Activated B cell treated with CpG ODN at 0.5 μM for 24 hours (primary cell): Measurements from ENCODE around the gene PGP. TPM values are rescaled to one million over a fixed set of nuclear protein-coding genes. Genes with fewer than 3 reads are reported as not detected.

ENCODE experiments used
- ATAC-seq: fragments of 200-7000 bp; cut with Tn5 transposase; one replicate; pipeline ENCODE4 v1.10.0; 2021; ENCODE audit warnings: low read depth, mild to moderate bottlenecking, moderate library complexity
- CTCF ChIA-PET: fragments of 350-600 bp; sonication (Branson Sonifier 250); formaldehyde crosslinking; loops from one replicate; lab custom pipeline; 2021; ENCODE audit warnings: antibody characterized with exemption; lab: Charles Lee
- POLR2A ChIA-PET: fragments of 350-600 bp; sonication (Branson Sonifier 250); formaldehyde crosslinking; loops from one replicate; lab custom pipeline; 2021; ENCODE audit warnings: antibody characterized with exemption; lab: Charles Lee
- DNase-seq: peaks from one replicate; pipeline ENCODE4 v3.0.0; 2022
- H3K27ac Mint-ChIP-seq: one replicate; pipeline ENCODE4 v1.8.0; 2020; ENCODE audit warnings: mixed read lengths
- H3K27me3 Mint-ChIP-seq: one replicate; pipeline ENCODE4 v1.8.0; 2021; ENCODE audit warnings: mixed read lengths
- H3K36me3 Mint-ChIP-seq: one replicate; pipeline ENCODE4 v1.8.0; 2021; ENCODE audit warnings: low read depth, mixed read lengths
- H3K4me1 Mint-ChIP-seq: one replicate; pipeline ENCODE4 v1.8.0; 2021; ENCODE audit warnings: mixed read lengths
- H3K4me3 Mint-ChIP-seq: one replicate; pipeline ENCODE4 v1.8.0; 2020; ENCODE audit warnings: mild to moderate bottlenecking, mixed read lengths
- H3K9me3 Mint-ChIP-seq: one replicate; pipeline ENCODE4 v1.8.0; 2020; ENCODE audit warnings: mixed read lengths
- intact Hi-C: fragments of 100-400 bp; cut with micrococcal nuclease; formaldehyde crosslinking; loops from one replicate; pipeline ENCODE4 v1.15.1; 2024
- total RNA-seq: library from RNA; stranded (reverse); gene quantifications from 2 replicates; pipeline ENCODE4 v1.2.3, GENCODE V29; 2022
- TF ChIP-seq, protein P1 (sequence below): fragments of 200-600 bp; IDR thresholded peaks from one replicate; pipeline ENCODE4 v1.8.0; 2022; ENCODE audit warnings: antibody characterized with exemption, mild to moderate bottlenecking

PGP gene
- total RNA-seq, 1 donor from 2014 or later, result 10.4 TPM

DNA sequence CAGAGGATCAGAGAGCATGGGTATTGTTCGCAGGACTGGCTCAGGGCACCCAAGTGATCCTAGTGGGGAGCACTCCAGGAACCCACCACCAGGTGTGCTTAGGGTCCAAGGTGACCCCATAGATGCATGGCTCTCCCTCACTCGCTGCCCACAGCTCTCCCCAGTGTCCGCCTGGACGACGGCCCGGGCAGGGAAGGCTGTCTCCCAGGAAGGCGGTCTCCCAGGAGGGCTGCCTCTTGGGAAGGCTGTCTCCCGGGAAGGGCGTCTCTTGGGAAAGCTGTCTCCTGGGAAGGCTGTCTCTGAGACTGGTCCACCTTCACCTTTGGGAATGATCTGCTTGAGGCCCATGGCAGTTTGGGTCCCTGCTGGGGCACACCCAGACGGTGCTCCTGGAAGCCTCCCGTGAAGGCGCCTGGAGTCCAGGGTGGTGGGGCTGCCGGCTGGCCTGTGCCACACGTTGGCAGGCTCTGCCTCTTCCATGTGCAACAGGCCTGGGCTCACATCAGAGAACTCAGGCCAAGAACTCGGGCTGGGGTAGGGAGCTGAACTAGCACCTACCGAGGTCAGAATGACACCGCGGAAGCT lies 31.8 kb upstream of the PGP start:
- H3K36me3 Mint-ChIP-seq, result peaks cover 36% of the 10 kb centered on the region
- intact Hi-C loops, result no loop called here
- H3K9me3 Mint-ChIP-seq, result no peaks in the 10 kb centered on the region
- no peak overlapping the region for H3K27ac Mint-ChIP-seq
- DNase-seq (no peak), ATAC-seq (no peak)
- CTCF ChIA-PET, result no interaction called here
- H3K4me1 Mint-ChIP-seq, result peaks cover 10% of the 10 kb centered on the region
- H3K4me3 Mint-ChIP-seq, result no peak overlapping the region
- TF ChIP-seq, protein P1, sequence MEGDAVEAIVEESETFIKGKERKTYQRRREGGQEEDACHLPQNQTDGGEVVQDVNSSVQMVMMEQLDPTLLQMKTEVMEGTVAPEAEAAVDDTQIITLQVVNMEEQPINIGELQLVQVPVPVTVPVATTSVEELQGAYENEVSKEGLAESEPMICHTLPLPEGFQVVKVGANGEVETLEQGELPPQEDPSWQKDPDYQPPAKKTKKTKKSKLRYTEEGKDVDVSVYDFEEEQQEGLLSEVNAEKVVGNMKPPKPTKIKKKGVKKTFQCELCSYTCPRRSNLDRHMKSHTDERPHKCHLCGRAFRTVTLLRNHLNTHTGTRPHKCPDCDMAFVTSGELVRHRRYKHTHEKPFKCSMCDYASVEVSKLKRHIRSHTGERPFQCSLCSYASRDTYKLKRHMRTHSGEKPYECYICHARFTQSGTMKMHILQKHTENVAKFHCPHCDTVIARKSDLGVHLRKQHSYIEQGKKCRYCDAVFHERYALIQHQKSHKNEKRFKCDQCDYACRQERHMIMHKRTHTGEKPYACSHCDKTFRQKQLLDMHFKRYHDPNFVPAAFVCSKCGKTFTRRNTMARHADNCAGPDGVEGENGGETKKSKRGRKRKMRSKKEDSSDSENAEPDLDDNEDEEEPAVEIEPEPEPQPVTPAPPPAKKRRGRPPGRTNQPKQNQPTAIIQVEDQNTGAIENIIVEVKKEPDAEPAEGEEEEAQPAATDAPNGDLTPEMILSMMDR, result no peak
- POLR2A ChIA-PET, result interaction anchor here (1.4 kb wide), 1 partner anchor 91 kb away, joined by 4 read pairs; the partner anchor contains the start of gene TRAF7
- H3K27me3 Mint-ChIP-seq, result no peaks in the 10 kb centered on the region

GRCh38 chr16:2244926-2245795 lies 30.5 kb upstream of the PGP start:
- ATAC-seq (no peak), DNase-seq (no peak)
- ChIA-PET POLR2A (no interaction called here), CTCF (no interaction called here)
- intact Hi-C loops, result no loop called here
- H3K4me3 Mint-ChIP-seq, result no peak overlapping the region
- TF ChIP-seq, protein P1, result no peak
- H3K9me3 Mint-ChIP-seq, result no peaks in the 10 kb centered on the region
- peaks cover 36% of the 10 kb centered on the region for H3K36me3 Mint-ChIP-seq
- H3K4me1 Mint-ChIP-seq, result peaks cover 3% of the 10 kb centered on the region
- H3K27ac Mint-ChIP-seq, result no peak overlapping the region
- no peaks in the 10 kb centered on the region for H3K27me3 Mint-ChIP-seq

- no peak for DNase-seq
- TF ChIP-seq, protein P1, result no peak
- H3K4me3 Mint-ChIP-seq, result no peak overlapping the region
- H3K36me3 Mint-ChIP-seq, result peaks cover 42% of the 10 kb centered on the region
- H3K27ac Mint-ChIP-seq, result no peak overlapping the region
- intact Hi-C loops, result no loop called here
- no peaks in the 10 kb centered on the region for H3K27me3 Mint-ChIP-seq
- no peaks in the 10 kb centered on the region for H3K9me3 Mint-ChIP-seq
- no peak for ATAC-seq
- H3K4me1 Mint-ChIP-seq, result no peaks in the 10 kb centered on the region
- ChIA-PET POLR2A (no interaction called here), CTCF (no interaction called here)
Observed at GRCh38 chr16:2244301-2244700, 29.7 kb upstream of the PGP start.

GRCh38 chr16:2243781-2244180 lies 29.1 kb upstream of the PGP start:
- no peak for DNase-seq
- CTCF ChIA-PET, result no interaction called here
- H3K4me3 Mint-ChIP-seq, result no peak overlapping the region
- H3K27me3 Mint-ChIP-seq, result no peaks in the 10 kb centered on the region
- intact Hi-C loops, result no loop called here
- ATAC-seq, result no peak
- no peaks in the 10 kb centered on the region for H3K4me1 Mint-ChIP-seq
- TF ChIP-seq, protein P1, result no peak
- no peaks in the 10 kb centered on the region for H3K9me3 Mint-ChIP-seq
- peaks cover 42% of the 10 kb centered on the region for H3K36me3 Mint-ChIP-seq
- H3K27ac Mint-ChIP-seq, result no peak overlapping the region
- POLR2A ChIA-PET, result no interaction called here

GRCh38 chr16:2243031-2243528 lies 28.4 kb upstream of the PGP start:
- ChIA-PET POLR2A (no interaction called here), CTCF (no interaction called here)
- peaks cover 42% of the 10 kb centered on the region for H3K36me3 Mint-ChIP-seq
- TF ChIP-seq, protein P1, result no peak
- no peak overlapping the region for H3K4me3 Mint-ChIP-seq
- ATAC-seq (no peak), DNase-seq (no peak)
- H3K27ac Mint-ChIP-seq, result no peak overlapping the region
- no peaks in the 10 kb centered on the region for H3K9me3 Mint-ChIP-seq
- intact Hi-C loops, result no loop called here
- no peaks in the 10 kb centered on the region for H3K27me3 Mint-ChIP-seq
- no peaks in the 10 kb centered on the region for H3K4me1 Mint-ChIP-seq
